NCI-H2171 (cell line): Measurements from ENCODE around the gene ARCN1.
"Not testable (repeated sequence)": the region's sequence is repeated elsewhere in the genome, so short reads cannot be mapped to it uniquely, and the experiment has no call there.

ENCODE experiments used
- DNase-seq: peaks from one replicate; lab custom pipeline; 2025; lab: John Stamatoyannopoulos, UW

ARCN1 gene

DNA sequence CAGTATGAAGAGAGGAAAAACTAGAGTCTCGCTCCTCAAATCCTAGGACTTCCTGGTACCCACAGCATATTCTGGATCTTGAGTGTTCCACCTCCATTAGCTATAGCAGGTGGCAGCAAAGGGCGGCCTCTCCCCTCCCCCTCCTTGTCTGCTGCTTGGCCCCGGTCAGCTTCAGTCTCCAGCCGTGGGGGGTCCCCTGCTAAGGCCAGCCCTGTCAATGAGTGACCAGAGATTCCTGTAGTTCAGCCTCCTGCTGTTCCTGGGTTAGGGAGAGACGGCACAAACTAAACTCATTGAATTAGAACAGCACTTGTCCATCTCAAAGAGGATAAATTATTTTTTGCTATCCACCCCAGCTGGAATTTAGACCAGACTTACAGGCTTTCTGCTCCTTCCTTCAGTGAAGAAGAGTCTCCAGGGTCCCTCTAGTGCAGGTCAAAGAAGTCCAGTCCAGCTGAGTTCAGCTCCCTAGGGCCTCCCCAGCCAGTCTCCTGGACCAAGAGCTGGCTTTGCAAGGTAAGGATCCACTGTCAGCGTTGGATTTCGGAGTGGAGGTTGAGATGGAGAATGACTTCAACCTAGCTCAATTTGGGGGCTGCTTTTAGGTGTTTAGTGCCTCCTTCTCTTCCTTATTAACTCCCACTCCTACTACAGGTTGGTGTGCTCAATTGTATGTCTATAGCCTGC lies 34.1 kb downstream of the ARCN1 start:
- DNase-seq, result no peak

DNA sequence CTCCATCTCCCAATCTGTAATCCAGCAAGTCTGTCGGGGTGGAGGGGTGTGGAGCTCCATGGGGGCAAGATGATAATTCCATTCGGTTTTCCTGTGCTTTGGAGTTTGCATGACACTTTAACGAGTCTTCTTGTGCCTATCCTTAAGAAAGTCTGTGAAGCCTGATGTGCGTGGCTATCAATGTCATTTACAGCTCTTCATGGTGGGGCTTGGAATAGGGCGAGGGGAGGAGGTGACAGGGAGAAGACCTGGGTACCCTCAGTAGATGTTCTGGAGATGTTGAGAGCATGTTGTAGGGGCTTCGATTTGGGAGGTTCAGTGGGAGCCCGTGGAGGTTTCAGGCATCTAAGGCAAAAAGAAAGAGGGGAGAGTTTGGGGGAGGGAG lies 34.6 kb downstream of the ARCN1 start:
- DNase-seq, result no peak

DNA sequence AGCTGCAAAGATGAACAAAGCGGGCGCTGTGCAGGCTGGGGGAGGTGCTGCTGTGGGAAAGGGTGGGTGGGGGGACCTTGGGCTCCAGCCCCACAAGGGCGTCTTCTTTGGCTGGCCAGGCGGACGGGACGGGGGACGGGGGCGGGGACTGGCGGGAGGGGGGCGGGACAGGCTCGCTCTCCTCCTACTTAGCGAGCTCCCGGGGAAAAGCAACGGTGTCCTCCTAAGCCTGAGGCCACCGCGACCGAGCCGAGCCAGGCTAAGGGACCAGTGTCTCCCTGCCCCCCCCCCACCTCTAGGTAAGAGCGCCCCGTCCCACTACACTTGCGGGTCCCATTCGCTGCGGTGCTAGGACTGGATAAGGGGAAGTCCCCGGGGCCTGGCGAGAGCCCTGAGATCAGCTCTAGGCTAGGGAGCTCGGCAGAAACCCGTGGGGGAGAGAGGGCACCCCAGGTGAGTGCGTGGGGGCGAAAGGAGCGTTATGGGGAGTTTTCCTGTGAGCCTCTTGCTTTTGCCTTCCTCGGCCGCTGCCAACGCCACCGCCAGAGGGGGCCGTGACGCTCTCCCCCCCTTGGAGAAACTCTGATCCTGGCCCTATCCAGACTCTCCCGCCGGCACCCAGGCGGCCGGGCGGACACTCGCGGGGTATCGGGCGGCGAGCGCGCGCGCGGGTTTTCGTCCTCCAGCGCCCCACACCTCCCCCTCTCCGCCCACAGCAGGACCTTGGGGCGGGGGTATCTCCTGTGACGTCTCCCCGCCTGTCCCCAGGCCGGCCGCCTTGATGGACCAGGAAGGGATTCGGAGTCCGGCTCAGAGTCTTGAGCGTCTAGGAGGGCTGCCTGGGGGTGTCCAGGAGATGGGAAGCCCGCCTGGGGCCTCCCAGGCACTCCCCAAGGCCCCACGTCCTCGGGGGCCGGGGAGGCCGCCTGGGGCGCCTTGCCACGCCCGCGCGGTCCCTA lies 35.5 kb downstream of the ARCN1 start, which contains the start of gene PHLDB1:
PHLDB1 (plus strand) TSS at position 215 of the 959 bp plus-strand sequence. CDS start 6,222 bp downstream, outside the sequence.
- DNase-seq, result no peak

DNA sequence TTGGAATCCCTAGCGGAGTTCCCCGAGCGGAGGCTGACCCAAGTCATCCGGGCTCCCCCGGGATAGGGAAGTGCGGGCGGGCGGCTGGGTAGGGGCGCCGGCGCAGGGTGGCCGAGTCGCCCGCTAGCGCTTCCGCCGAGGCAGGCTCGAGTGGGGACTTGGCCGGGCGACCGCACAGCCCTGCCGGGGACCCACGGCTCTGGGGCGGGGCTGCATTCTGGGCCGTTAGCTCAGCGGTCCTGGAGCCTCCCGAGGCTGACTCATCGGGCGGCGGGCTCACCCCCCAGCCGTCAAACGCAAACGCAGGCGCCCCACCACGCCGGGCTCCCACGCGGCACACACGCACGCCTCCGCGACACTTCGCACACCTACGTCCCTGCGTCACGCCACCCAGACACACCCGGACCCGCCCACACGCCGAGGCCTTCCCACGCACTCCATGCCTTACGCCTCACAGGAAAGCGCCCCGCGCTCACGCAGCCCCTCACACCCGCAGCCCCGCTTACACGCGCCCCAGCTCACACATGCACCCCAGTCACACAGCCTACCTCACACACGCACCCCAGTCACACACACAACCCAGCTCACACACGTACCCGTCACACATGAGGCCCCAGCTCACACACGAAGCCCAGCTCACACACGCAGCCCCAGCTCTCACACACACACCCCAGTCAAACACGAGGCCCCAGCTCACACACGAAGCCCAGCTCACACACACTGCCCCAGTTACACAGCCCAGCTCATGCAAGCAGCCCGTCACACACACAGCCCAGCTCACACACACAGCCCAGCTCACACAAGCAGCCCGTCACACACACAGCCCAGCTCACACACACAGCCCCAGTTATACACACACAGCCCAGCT lies 36.4 kb downstream of the ARCN1 start:
- no peak for DNase-seq

DNA sequence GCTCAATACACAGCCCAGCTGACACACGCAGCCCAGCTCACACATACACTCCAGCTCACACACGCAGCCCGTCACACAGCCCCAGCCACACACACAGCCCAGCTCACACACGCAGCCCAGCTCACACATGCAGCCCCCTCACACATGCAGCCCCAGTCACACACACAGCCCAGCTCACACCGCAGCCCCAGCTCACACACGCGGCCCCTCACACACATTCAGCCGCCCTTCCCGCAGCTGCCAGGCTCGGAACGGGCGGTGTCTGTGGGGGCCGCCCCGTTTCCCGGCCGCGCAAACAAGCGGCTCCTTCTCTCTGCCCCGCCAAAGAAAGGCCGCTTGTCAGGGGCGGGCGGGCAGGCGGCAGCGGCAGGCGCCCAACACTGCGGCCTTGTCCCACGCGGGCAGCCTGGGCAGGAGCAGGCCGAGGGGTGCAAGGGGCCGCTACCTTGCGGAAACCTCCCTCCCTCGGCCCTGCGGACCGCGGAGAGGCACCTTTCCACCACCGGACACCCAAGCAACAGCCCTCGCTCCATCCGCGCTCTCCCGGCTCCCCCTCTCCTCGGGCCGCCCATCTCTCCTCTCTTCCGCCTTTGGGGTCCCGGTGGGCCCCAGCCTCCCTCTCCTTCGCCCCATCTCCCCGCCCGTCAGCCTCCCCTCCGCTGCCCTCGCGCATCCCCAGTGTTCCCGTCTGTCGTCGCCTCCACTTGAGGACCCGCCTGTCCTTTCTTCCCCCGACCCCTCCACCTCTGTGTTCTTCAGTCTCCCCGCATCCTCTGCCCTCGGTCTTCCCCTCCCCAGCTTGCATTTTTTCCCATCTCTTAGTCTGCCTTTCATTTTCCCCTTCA lies 37.4 kb downstream of the ARCN1 start:
- no peak for DNase-seq

DNA sequence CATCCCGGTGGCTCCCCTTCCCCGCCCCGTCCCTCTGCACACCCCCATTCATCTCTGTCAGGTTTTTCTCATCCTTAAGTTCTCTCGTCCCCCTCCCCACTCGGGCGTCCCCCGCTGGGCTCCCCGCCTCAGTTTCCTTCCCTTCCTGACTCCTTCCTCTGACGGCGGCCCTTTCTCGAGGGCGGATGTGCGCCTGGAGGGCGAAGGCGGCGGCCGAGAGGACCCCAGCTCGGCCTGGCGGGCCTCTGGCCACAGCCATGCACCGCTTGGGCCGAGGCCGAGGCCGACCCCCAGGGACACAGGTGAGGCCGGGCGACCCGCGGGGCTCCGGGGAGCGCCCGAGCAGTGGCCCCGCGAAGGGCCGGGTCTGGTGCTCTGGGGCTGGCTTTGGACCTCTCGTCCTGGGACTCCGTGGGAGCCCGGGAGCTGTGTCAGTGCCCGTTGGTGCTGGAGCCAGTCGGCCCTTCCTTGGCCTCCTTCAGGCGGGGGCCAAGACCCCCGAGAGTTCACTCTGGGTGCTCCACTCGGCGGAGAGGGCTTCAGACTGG lies 38.1 kb downstream of the ARCN1 start:
- no peak for DNase-seq

DNA sequence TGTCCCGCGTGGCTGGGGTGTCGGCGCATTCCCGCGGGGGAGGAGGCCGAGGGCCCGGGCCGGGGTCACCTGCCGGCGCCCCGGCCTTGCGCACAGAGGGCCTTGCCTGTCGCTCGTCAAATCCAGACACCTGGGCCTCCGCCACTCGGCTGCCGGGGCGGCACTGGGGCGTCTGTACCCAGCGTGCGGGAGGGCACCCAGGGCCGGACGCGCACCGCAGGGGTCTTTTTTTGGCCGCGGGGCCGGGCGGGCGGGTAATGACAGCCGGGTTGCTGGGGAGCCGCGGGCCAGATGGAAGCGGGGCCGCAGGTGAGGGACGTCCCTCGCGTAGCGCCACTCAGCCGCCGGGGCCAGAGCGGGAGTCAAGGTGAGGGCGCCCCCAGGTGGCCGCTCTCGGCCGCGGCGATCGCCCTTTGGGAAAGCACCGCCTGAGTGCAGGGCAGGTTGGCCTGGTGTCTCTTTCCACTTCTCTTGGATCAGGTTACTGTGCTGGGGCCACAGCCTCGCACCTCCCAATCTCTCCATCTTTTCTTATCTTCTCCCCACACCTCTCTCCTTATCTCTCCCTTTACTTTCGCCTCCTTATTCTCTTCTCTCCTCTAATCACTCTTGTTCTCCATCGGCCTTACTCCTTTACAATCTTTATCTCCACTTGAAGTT lies 38.7 kb downstream of the ARCN1 start:
- no peak for DNase-seq

DNA sequence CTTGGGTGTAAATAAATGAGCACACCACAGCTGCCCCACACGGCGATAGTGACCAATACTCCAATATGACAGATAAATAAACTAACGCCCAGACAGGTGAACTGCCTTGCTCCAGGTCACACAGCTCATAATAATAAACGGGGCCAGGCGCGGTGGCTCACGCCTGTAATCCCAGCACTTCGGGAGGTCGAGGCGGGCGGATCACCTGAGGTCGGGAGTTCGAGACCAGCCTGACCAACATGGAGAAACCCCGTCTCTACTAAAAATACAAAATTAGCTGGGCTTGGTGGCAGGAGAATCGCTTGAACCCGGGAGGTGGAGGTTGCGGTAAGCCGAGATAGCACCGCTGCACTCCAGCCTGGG lies 39.2 kb downstream of the ARCN1 start:
- DNase-seq, result not testable (repeated sequence)

DNA sequence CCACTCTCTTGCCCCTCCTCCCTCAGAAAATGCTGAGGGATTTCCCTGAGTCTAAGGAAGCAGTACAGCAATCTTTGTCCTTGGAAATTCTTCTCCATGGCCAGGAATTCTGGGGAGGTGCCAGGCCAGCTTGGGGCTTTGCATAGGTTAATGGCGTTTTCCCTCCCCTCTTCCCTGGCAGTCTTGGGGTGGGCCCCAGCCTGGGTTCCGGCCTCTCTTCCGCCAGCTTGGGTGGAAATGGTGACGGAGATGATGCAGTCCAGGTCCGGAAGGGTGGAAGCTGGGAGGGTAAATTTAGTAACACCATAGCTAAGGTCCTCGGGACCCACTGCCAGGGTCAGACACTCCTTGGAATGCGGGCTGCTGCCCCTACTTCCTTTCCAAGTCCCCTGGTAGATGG lies 40.2 kb downstream of the ARCN1 start:
- no peak for DNase-seq

DNA sequence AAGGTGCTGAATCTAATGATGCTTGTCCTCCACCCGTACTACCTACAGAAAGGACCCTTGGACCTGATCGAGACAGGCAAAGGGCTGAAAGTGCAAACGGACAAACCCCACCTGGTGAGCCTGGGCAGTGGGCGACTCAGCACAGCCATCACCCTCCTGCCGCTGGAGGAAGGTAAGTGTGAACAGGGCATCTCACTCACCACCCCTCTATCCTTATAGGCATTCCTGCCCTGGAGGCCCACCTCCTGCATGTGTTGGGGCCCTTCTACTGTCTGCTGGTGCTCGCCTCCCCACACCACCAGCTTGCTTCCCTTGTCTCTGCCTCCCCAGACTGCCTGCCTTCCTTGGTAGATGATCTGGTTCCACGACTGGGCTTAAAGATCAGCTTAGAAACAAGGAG lies 42.3 kb downstream of the ARCN1 start:
- DNase-seq, result no peak

DNA sequence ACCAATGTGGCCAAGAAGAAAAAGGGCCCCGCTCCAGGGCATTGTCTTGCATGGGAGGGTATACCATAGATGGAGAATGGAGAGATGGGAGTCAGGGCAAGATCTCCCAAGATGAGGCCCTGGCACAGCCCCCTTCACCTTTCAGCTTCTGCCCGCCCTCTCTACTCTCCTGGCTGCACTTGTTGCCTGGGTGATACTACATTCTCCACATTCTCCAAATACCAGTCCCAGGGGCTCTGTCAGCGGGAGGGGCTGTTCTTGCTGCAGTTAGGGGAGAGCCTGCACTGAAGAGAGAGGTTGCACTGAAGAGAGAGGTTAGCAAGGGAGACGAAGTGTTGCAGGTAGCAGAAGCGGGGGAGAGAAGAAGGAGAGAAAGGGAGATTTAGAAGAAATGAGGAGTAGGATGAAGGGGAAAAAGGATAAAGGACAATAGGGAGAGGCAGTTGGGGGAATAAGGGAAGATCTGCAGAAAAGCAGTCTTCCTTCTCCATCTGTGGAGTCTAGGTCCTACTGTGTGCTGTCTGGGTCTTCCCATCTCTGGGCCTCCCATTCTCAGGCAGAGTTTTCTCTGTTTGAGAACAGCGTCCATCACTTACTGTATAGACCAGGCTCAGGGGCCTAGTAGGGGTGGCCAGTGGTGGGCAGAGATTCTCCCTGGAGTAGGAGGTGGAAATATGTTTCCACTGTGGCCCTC lies 43.2 kb downstream of the ARCN1 start:
- no peak for DNase-seq

DNA sequence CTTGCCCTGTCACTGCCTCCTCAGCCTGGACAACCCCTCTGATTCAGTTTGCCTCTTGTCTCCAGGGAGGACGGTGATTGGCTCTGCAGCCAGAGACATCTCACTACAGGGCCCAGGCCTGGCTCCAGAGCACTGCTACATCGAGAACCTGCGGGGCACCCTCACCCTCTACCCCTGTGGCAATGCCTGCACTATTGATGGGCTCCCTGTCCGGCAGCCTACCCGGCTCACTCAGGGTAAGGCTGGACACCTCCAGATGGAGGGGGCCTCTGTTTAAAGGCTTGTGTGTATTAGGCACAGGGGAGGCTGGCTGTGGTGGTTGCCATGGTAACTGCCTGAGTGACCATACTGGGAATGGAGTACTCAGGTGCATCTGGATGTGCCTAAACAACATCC lies 43.8 kb downstream of the ARCN1 start:
- DNase-seq, result no peak

DNA sequence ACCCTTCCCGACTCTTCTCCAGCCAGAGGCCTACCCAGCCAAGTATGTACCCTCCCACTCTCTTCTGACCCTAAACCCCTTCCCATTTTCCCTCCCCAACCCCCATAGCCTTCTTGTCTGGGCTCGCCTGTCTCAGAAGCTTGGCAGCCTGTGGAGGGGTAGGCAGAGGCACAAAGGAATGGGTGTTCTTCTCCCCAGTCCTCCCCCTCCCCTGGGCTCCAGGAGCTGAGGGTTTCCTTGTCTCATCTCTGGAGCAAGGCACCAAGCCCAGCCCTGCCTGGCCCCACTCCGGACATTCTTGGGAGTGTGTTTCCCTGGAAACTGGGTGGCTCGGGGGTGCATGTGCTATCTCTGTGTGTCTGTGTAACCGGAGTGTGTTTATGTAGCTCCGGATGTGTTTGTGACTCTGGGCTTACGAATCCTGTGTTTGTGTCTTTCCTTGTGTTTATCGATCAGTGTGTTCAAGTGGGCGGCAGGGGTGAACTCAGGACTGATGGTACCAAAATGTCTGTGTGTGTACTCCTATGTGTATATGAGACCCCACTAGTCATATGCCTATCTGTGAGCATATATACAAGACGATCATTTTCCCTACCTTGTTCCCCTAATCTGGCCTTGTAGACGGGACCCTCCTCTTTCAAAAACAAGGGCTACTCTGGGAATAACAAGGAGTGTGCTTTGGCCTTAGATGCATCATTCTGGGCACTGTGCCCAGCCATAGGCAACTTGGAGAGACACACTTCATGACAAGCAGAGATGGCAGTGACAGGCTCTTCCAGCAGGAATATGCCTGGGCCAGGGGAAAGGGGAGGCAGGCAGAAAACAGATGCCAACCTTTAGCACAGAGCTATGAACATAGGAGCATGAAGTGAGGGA lies 46.1 kb downstream of the ARCN1 start:
- no peak for DNase-seq

DNA sequence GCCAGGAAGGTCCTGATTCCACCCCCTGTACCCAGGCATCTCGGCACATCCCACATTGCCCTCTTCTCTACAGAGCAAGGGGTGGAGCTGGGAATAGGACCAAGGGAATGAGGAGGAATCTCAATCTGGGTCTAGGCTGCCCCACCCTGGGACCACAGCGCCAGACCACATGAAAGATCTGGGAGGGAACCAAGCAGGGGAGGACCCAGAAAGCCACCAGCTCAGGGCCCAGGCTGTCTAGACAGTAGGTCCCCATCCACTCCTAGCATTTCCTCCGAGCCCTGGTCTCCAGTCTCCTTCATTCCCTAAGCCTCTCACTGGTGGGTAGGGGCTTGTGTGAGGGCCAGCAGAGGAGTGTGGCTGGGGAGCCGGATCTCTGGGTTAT lies 46.8 kb downstream of the ARCN1 start:
- DNase-seq, result no peak

DNA sequence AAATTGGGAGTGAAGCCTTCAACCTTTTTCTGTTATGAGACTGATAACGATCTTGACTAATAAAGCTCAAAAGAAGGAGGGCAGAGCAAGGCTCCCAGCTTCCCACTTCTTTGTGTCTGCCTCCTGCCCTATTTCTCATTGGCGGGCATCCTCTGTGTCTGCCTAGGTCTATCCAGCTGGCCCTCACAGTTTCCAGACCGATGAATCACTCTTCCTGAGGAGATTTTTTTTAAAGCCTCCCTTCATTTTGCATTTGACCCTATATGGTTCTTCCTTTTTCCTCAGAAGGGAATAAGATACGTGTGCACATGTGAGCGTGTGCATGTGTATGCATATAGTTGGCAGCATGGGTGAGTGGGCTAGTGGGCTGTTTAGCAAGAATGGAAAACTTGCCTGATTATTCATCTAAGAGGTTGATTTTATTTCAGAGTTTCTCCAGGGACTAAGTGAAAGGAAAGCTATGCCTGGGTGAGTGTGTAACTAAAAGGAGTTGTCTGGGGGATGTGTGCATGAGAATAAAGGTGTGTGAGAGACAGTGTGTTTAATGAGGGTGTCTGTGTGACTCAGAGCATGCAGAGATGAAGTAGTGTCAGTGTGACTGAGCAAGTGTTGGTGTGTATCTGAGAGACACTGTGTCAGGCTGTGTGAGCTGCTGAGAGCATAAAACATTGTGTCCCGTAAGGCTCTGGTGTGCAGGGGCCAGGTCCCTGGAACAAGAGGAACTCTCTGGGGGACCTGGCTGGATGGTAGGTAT lies 47.4 kb downstream of the ARCN1 start:
- peak; percentile 33 for DNase-seq

DNA sequence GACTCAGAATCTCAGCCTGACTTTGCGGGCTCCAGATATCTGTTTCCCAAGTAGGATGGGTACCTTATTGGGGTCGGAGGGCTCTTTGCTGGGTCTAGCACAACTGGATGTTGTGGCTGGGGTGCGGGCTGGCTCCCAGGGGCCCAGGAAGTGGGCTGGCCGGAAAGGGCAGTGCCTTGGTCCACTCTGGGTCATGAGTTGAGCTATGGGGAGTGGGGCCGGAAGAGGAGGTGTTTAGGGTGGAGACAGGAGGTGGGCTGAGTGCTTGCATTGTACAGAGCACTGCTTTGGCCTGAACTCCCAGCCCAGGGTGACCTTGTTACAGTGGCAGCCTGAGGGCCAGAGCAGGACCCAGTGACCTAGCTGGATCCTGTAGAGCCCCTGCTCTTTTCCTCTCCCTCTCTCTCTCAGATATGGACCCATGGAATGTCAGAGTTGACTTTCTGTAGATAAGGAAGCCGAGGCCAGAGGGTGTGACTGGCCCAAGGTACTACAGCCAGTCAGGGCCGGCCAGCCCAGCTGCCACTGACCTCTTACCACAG lies 48.4 kb downstream of the ARCN1 start:
- DNase-seq, result no peak

DNA sequence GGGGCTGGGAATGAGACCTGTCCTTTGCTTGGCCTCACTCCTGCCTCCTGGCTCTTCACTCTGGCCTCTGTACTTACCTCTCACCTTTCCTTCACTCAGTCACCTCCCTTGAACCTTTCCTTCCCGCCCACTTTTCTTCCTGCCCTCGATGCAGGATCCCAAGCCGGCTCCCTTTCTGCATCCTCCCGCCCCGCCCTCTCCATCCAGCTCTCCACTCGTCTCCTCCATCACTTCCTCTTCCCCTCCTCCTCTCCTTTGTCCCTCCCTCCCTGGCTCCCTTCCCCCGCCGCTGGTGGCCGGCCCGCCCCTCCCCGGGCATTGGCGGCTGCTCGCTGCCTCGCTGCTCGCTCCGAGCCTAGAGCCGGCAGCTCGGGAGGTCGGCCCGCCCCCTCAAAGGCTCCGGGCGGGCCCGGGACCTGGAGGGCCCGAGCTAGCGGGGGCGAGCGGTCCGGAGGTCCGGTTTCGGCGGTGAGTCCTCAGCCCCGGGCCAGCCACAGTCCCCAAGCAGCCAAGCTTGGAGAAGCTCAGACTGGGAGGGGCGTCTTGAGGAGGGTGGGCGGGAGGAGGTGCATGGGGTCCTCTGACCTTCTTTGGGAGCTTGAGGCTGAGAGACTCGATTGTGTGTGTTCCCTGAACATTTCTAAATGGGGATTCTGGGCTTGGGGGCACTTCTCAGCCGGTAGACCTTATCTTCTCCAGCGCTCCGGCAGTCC lies 49.0 kb downstream of the ARCN1 start:
- peak; percentile 33 for DNase-seq
